K562 (cell line): Measurements from ENCODE around the gene DPP10. TPM values are rescaled to one million over a fixed set of nuclear protein-coding genes. Genes with fewer than 3 reads are reported as not detected.

ENCODE experiments used
- ATAC-seq: fragments of 200-7000 bp; cut with Tn5 transposase; 3 replicates; pipeline ENCODE4 v1.9.1; 2020; ENCODE audit warnings: moderate library complexity
- BruUV-seq: library from RNA; stranded (reverse); fragments of 400-500 nt; replicated peaks from 2 replicates; lab custom pipeline; 2021; lab: Mats Ljungman, UMichigan
- CTCF ChIA-PET: fragments of 300-600 bp; formaldehyde crosslinking; extraction: SDS; loops from one replicate; lab custom pipeline; 2021; ENCODE audit warnings: low intra/inter-chr PET ratio; lab: Yijun Ruan, JAX
- POLR2A ChIA-PET: fragments of 300-600, 350-650 bp; sonication (Branson Sonifier 250); formaldehyde crosslinking; extraction: SDS; loops from one replicate; lab custom pipeline; 2021; ENCODE audit warnings: antibody characterized with exemption, inconsistent platforms; lab: Yijun Ruan, JAX
- DNase-seq, 4 experiments: peaks; one replicate each; pipeline versions ENCODE4 v3.0.0 to v3.0.0-alpha.2; 2011 to 2018; ENCODE audit warnings: low spot score in 3 of 4, mixed read lengths in 3 of 4; ENCODE audit errors: extremely low read depth in 1 of 4
- FAIRE-seq: peaks from 2 replicates; lab custom pipeline; 2011; peaks lifted over from hg19 to GRCh38; lab: Jason Lieb, UNC
- H2AFZ ChIP-seq: 2 replicates; pipeline ENCODE4 v1.6.0; 2011; ENCODE audit warnings: low read depth, low read length, control low read depth, inconsistent platforms
- H3K27ac ChIP-seq: fragments of 200-600 bp; 3 replicates; pipeline ENCODE4 v1.8.0; 2011; ENCODE audit warnings: low read depth, mild to moderate bottlenecking, control low read depth, inconsistent platforms, low read length, moderate library complexity, mixed read lengths; ENCODE audit errors: extremely low read depth
- H3K27me3 ChIP-seq, 2 experiments: fragments of 300-600 bp in 1 of 2; 2 replicates in 1 of 2; 3 replicates in 1 of 2; pipeline versions ENCODE4 v1.6.0 to v1.8.0; 2011; ENCODE audit warnings: inconsistent platforms in 2 of 2, low read length in 2 of 2, mild to moderate bottlenecking in 1 of 2, mixed read lengths in 1 of 2, moderate library complexity in 1 of 2; ENCODE audit not compliant: control insufficient read depth in 2 of 2, insufficient read depth in 2 of 2
- H3K36me3 ChIP-seq: fragments of 300-600 bp; 3 replicates; pipeline ENCODE4 v1.8.0; 2011; ENCODE audit warnings: mild to moderate bottlenecking, low read length, inconsistent platforms; ENCODE audit not compliant: control insufficient read depth, insufficient read depth
- H3K4me1 ChIP-seq, 2 experiments: fragments of 200-600 bp in 1 of 2; replicated peaks in 1 of 2; 2 replicates in 1 of 2; 3 replicates in 1 of 2; pipeline versions ENCODE4 v1.5.1 to v1.8.0; 2011; ENCODE audit warnings: inconsistent platforms in 2 of 2, low read length in 2 of 2, mild to moderate bottlenecking in 1 of 2, mixed read lengths in 1 of 2, moderate library complexity in 1 of 2; ENCODE audit not compliant: control insufficient read depth in 2 of 2, insufficient read depth in 2 of 2
- H3K4me2 ChIP-seq: 2 replicates; pipeline ENCODE4 v1.6.1; 2011; ENCODE audit warnings: low read length, control low read depth, inconsistent platforms, mixed read lengths; ENCODE audit not compliant: insufficient read depth
- H3K4me3 ChIP-seq: fragments of 200-600 bp; sonication (generic), shearing (Covaris generic); 2 replicates; pipeline ENCODE4 v1.5.1; 2016; ENCODE audit warnings: control low read depth, inconsistent platforms
- H3K79me2 ChIP-seq: fragments of 200-600 bp; 3 replicates; pipeline ENCODE4 v1.8.0; 2011; ENCODE audit warnings: low read length, inconsistent platforms; ENCODE audit not compliant: control insufficient read depth, insufficient read depth
- H3K9ac ChIP-seq, 2 experiments: 2 replicates each; pipeline versions ENCODE4 v1.6.0 to v1.6.1; 2011; ENCODE audit warnings: low read depth in 2 of 2, low read length in 2 of 2, control low read depth in 1 of 2, inconsistent platforms in 1 of 2, mild to moderate bottlenecking in 1 of 2, mixed read lengths in 1 of 2; ENCODE audit not compliant: insufficient read depth in 1 of 2
- H3K9me1 ChIP-seq: one replicate; pipeline ENCODE4 v1.6.0; 2011; ENCODE audit warnings: inconsistent platforms, mild to moderate bottlenecking, low read length, moderate library complexity; ENCODE audit not compliant: control insufficient read depth, insufficient read depth
- H3K9me3 ChIP-seq: replicated peaks from 2 replicates; pipeline ENCODE4 v1.5.1; 2011; ENCODE audit warnings: low read depth, low read length, inconsistent platforms; ENCODE audit not compliant: control insufficient read depth, insufficient read depth
- H4K20me1 ChIP-seq: replicated peaks from 2 replicates; pipeline ENCODE4 v1.6.1; 2011; ENCODE audit warnings: low read length, inconsistent platforms, mixed read lengths; ENCODE audit not compliant: control insufficient read depth, insufficient read depth
- ARID4B ChIP-seq: sonication (generic); formaldehyde crosslinking; IDR thresholded peaks from 2 replicates; pipeline ENCODE4 v1.8.0; 2022; ENCODE audit warnings: mild to moderate bottlenecking, missing genetic modification reagents
- HDAC6 ChIP-seq: IDR thresholded peaks from 2 replicates; pipeline ENCODE4 v1.6.1; 2012; ENCODE audit warnings: low read depth, mild to moderate bottlenecking, control low read depth, inconsistent platforms, low read length, moderate library complexity
- HEY1 ChIP-seq: fragments of 250-450 bp; sonication (Bioruptor Pico); IDR thresholded peaks from 2 replicates; pipeline ENCODE4 v1.5.0; 2020; ENCODE audit warnings: mild to moderate bottlenecking, moderate library complexity, borderline replicate concordance
- ILF3 ChIP-seq: fragments of 450-650 bp; IDR thresholded peaks from 2 replicates; pipeline ENCODE4 v1.6.1; 2018; ENCODE audit warnings: antibody characterized with exemption, mild to moderate bottlenecking, moderate library complexity, borderline replicate concordance
- KAT8 ChIP-seq: fragments of 450-650 bp; IDR thresholded peaks from 2 replicates; pipeline ENCODE4 v1.6.1; 2016; ENCODE audit warnings: low read depth, mild to moderate bottlenecking
- KLF10 ChIP-seq: fragments of 250-450 bp; sonication (Bioruptor Pico); IDR thresholded peaks from 2 replicates; pipeline ENCODE4 v1.6.1; 2021; ENCODE audit warnings: matching md5 sums
- NFIC ChIP-seq: fragments of 450-650 bp; IDR thresholded peaks from 2 replicates; pipeline ENCODE4 v1.6.1; 2017; ENCODE audit warnings: mild to moderate bottlenecking, inconsistent platforms
- SAFB ChIP-seq: fragments of 200-400 bp; formaldehyde crosslinking; IDR thresholded peaks from 2 replicates; pipeline ENCODE4 v1.6.1; 2017; ENCODE audit warnings: low read depth, low read length, borderline replicate concordance
- SAP30 ChIP-seq: fragments of 200-600 bp; sonication (generic); IDR thresholded peaks from 2 replicates; pipeline ENCODE4 v1.6.1; 2012; ENCODE audit warnings: borderline replicate concordance, low read depth, mild to moderate bottlenecking, moderate library complexity, low read length, control low read depth, inconsistent platforms; ENCODE audit not compliant: insufficient read depth, poor library complexity, severe bottlenecking
- ZC3H11A ChIP-seq: IDR thresholded peaks from 2 replicates; pipeline ENCODE4 v1.6.1; 2012; ENCODE audit warnings: low read depth, low read length, improper control_type of control experiment
- WGBS: fragments of 100-300 bp; shearing (Covaris generic); methylation state at CpG from one replicate; pipeline ENCODE4 v1.1.6; 2016; ENCODE audit warnings: low coverage, mixed read lengths; ENCODE audit not compliant: insufficient coverage; ENCODE audit errors: missing lambda C conversion rate; 5-methylcytosine and 5-hydroxymethylcytosine counted together
- in situ Hi-C: fragments of 300-500 bp; cut with MboI; formaldehyde crosslinking; loops from 4 replicates; pipeline ENCODE4 v1.15.0; 2018; ENCODE audit warnings: inconsistent platforms, mixed read lengths
- intact Hi-C: fragments of 100-400 bp; cut with micrococcal nuclease; formaldehyde crosslinking; loops from 2 replicates; pipeline ENCODE4 v1.14.2; 2022
- polyA plus RNA-seq, 8 experiments: library from polyadenylated mRNA; depleted of rRNA in 4 of 8; stranded (reverse) in 5 of 8; unstranded in 3 of 8; fragments of >200 nt; fragmentation: Nextera tagmentation in 2 of 8; fragmentation: Illumina TruSeq in 1 of 8; extraction: Ambion mirVana in 2 of 8; extraction: Trizol in 1 of 8; gene quantifications; 2 replicates each; pipeline versions ENCODE4 v1.2.1 to v1.2.3, GENCODE V29; 2011 to 2014; ENCODE audit warnings: inconsistent platforms in 1 of 8, missing spikeins in 1 of 8
- total RNA-seq, 7 experiments: library from RNA; depleted of rRNA in 6 of 7; stranded (reverse); fragments of >200 nt in 6 of 7; fragmentation: Illumina TruSeq in 2 of 7; extraction: Trizol in 2 of 7; gene quantifications; 2 replicates each; pipeline versions ENCODE4 v1.2.1 to v1.2.3, GENCODE V29; 2011 to 2021; ENCODE audit warnings: low replicate concordance in 1 of 7

DPP10 gene
- total and polyA plus RNA-seq, 9 of the 15 experiments (the other 6 are each of a cell fraction or from before 2014, with no cell fraction given), result not detected

- TF ChIP-seq ARID4B (CRISPR knock-in tag) (no peak), ILF3 (no peak), KAT8 (no peak), KLF10 (no peak), ZC3H11A (no peak), SAP30 (no peak), SAFB (no peak), HEY1 (CRISPR knock-in tag) (no peak)
These were observed 672.7 kb downstream of the DPP10 start (continued) for GRCh38 chr2:115115135-115115534.

- Histone ChIP-seq H3K27me3 (no peaks in the 10 kb centered on the region), H4K20me1 (no peaks in the 10 kb centered on the region), H3K9me1 (no peaks in the 10 kb centered on the region), H3K79me2 (no peaks in the 10 kb centered on the region), H2AFZ (no peak overlapping the region), H3K9ac (no peak overlapping the region), H3K36me3 (no peaks in the 10 kb centered on the region), H3K9me3 (no peaks in the 10 kb centered on the region), H3K4me1 (no peaks in the 10 kb centered on the region), H3K4me3 (no peak overlapping the region), H3K4me2 (no peak overlapping the region), H3K27ac (no peak overlapping the region)
- TF ChIP-seq HDAC6 (no peak), NFIC (0 out of 2 replicates have a peak, but pooled peaks have one; percentile 20)
- in situ Hi-C loops, result no loop called here
- ChIA-PET POLR2A (no interaction called here), CTCF (no interaction called here)
- DNase-seq, result no peak
- intact Hi-C loops, result no loop called here
- no peak for ATAC-seq
- FAIRE-seq, result no peak
- BruUV-seq, result no TSS peak
- WGBS, result 0% methylated on average over 2 of the region's 2 CpGs
These were observed 675.9 kb downstream of the DPP10 start for GRCh38 chr2:115118306-115118705.
